ENCODE data around the gene PCSK2.

PCSK2 gene

DNA sequence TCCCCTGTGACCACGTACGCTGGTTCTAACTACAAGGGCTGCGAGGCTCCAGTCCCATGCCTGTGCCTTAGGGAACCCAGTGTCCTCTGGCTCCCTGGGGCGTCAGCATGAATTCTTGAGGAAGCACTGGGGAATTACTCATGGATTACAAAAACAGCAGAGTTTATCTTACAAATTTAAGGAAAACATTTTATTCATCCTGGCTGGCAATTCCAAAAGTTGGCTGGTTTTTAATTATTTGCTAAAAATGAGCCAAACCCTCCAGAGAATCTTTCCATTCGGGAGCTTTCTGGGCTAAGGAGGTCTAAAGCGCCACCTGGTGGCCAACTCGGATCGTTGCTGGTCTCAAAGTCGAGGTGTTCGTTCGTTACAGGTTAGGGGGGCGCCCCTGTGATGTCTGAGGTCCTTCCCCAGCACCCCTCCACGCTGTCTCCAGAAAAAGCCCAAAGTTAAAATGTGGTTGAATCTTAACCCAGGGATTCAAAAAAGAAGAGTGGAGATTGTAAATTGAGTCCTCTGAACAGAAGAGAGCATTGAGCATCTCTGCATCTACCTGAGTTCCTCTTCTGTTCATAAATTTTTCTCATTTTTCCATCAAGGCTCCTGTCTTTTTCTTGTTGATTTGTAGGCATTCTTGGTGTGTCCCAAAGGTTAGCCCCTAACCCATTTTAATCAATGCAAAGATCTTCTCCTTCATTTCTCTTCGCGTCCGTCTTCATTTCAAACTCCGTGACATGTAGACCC, 205.0 kb downstream of the PCSK2 start:
- Histone ChIP-seq H3K27me3 (ENCODE audit: insufficient read depth, poor library complexity, severe bottlenecking) (peaks cover 35% of the 10 kb centered on the region), H3K4me1 (ENCODE audit: insufficient read depth, poor library complexity, severe bottlenecking) (peaks cover 3% of the 10 kb centered on the region), H3K27ac (ENCODE audit: poor library complexity, severe bottlenecking) (no peak overlapping the region), H3K9me3 (ENCODE audit: severe bottlenecking) (no peaks in the 10 kb centered on the region), H3K36me3 (ENCODE audit: low read depth) (no peaks in the 10 kb centered on the region), H3K4me3 (ENCODE audit: severe bottlenecking) (no peak overlapping the region)
- TF ChIP-seq, protein P1, sequence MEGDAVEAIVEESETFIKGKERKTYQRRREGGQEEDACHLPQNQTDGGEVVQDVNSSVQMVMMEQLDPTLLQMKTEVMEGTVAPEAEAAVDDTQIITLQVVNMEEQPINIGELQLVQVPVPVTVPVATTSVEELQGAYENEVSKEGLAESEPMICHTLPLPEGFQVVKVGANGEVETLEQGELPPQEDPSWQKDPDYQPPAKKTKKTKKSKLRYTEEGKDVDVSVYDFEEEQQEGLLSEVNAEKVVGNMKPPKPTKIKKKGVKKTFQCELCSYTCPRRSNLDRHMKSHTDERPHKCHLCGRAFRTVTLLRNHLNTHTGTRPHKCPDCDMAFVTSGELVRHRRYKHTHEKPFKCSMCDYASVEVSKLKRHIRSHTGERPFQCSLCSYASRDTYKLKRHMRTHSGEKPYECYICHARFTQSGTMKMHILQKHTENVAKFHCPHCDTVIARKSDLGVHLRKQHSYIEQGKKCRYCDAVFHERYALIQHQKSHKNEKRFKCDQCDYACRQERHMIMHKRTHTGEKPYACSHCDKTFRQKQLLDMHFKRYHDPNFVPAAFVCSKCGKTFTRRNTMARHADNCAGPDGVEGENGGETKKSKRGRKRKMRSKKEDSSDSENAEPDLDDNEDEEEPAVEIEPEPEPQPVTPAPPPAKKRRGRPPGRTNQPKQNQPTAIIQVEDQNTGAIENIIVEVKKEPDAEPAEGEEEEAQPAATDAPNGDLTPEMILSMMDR (IDR thresholded peaks at IDR 0.05; ENCODE audit: poor library complexity, severe bottlenecking) = peak; percentile 96
- DNase-seq (ENCODE audit: low spot score) = no peak
- ATAC-seq (ENCODE audit: low read depth) = peak; percentile 47; the same call in 2 of the 3 replicates

DNA sequence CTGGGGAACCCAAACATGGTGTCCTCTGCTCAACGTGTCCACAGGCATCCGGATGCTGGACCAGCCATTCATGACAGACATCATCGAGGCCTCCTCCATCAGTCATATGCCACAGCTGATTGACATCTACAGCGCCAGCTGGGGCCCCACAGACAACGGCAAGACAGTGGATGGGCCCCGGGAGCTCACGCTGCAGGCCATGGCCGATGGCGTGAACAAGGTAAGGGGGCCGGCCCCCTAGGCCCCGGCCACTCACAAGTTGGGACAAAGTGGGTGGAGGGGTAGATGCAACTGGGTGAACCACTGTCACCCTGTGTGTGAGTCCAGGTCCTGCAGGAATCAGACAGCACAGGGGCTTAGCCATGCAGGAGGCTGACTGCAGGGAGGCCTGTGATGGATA, 209.8 kb downstream of the PCSK2 start:
- Histone ChIP-seq H3K27me3 (ENCODE audit: insufficient read depth, poor library complexity, severe bottlenecking) (peaks cover 12% of the 10 kb centered on the region), H3K27ac (ENCODE audit: poor library complexity, severe bottlenecking) (no peak overlapping the region), H3K9me3 (ENCODE audit: severe bottlenecking) (no peaks in the 10 kb centered on the region), H3K4me3 (ENCODE audit: severe bottlenecking) (no peak overlapping the region), H3K36me3 (ENCODE audit: low read depth) (no peaks in the 10 kb centered on the region), H3K4me1 (ENCODE audit: insufficient read depth, poor library complexity, severe bottlenecking) (no peaks in the 10 kb centered on the region)
- TF ChIP-seq, protein P1 (IDR thresholded peaks at IDR 0.05; ENCODE audit: poor library complexity, severe bottlenecking) = no peak
- ATAC-seq (ENCODE audit: low read depth) (no peak), DNase-seq (ENCODE audit: low spot score) (no peak)

DNA sequence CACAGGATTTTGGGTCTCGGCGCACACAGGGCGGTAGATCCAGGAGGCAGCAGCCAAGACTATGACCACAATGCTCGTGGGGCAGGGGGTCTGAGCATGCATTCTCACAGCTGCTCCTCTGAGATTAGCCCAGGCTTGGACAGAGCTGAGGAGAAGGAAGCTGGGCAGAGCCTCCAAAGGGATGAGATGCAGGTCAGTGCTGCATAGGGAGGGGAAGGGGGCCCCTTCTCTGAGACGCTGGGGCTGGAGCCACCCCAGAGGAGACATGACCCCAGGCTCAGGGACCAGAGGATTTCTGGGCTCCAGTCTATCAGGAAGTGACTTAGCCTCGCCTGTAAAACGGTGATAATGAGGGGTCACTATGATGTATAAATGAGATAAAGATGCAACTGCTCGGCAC, 210.4 kb downstream of the PCSK2 start:
- no peak for ATAC-seq (ENCODE audit: low read depth)
- no peaks in the 10 kb centered on the region for H3K36me3 ChIP-seq (ENCODE audit: low read depth)
- H3K27ac ChIP-seq (ENCODE audit: poor library complexity, severe bottlenecking) = no peak overlapping the region
- peaks cover 11% of the 10 kb centered on the region for H3K27me3 ChIP-seq (ENCODE audit: insufficient read depth, poor library complexity, severe bottlenecking)
- no peaks in the 10 kb centered on the region for H3K4me1 ChIP-seq (ENCODE audit: insufficient read depth, poor library complexity, severe bottlenecking)
- TF ChIP-seq, protein P1 (IDR thresholded peaks at IDR 0.05; ENCODE audit: poor library complexity, severe bottlenecking) = no peak
- H3K4me3 ChIP-seq (ENCODE audit: severe bottlenecking) = no peak overlapping the region
- DNase-seq (ENCODE audit: low spot score) = no peak
- H3K9me3 ChIP-seq (ENCODE audit: severe bottlenecking) = no peaks in the 10 kb centered on the region

DNA sequence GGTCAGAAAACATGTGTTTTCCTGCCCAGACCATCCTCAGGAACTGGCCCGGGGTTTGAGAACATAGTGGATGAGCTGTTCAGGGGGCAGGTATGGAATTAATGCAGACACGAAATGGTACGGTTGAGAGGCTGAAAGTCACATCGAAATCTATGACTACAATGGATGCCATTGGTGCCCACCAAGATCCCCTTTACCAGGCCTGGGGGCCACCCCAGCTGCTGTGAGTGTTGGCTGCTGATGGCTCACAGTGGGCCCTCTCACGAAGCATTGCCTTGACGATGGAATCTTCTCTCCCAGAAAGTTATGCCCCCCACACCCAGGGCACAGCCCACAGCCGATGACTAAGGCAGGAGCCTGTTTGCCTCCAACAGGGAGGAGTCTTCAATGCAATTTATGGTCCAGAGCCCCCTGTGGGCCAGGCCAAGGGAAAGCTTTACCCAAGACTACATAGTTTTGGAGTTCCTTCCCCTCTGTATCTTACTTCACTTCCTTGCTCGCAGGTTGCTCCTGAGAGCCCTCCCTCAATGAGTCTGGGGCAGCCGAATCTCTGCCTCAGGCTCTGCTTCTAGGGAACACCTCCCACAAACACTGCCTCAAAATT, 211.7 kb downstream of the PCSK2 start:
- Histone ChIP-seq H3K27ac (ENCODE audit: poor library complexity, severe bottlenecking) (no peak overlapping the region), H3K9me3 (ENCODE audit: severe bottlenecking) (no peaks in the 10 kb centered on the region)

More for the DNA sequence above, 211.7 kb downstream of the PCSK2 start:
- H3K27me3 ChIP-seq (ENCODE audit: insufficient read depth, poor library complexity, severe bottlenecking) = peaks cover 6% of the 10 kb centered on the region
- DNase-seq (ENCODE audit: low spot score) (no peak), ATAC-seq (ENCODE audit: low read depth) (no peak)
- no peaks in the 10 kb centered on the region for H3K4me1 ChIP-seq (ENCODE audit: insufficient read depth, poor library complexity, severe bottlenecking)
- no peaks in the 10 kb centered on the region for H3K36me3 ChIP-seq (ENCODE audit: low read depth)
- TF ChIP-seq, protein P1 (IDR thresholded peaks at IDR 0.05; ENCODE audit: poor library complexity, severe bottlenecking) = no peak
- H3K4me3 ChIP-seq (ENCODE audit: severe bottlenecking) = no peak overlapping the region
